ENCODE results near the gene LYSMD4.

Gene LYSMD4

DNA sequence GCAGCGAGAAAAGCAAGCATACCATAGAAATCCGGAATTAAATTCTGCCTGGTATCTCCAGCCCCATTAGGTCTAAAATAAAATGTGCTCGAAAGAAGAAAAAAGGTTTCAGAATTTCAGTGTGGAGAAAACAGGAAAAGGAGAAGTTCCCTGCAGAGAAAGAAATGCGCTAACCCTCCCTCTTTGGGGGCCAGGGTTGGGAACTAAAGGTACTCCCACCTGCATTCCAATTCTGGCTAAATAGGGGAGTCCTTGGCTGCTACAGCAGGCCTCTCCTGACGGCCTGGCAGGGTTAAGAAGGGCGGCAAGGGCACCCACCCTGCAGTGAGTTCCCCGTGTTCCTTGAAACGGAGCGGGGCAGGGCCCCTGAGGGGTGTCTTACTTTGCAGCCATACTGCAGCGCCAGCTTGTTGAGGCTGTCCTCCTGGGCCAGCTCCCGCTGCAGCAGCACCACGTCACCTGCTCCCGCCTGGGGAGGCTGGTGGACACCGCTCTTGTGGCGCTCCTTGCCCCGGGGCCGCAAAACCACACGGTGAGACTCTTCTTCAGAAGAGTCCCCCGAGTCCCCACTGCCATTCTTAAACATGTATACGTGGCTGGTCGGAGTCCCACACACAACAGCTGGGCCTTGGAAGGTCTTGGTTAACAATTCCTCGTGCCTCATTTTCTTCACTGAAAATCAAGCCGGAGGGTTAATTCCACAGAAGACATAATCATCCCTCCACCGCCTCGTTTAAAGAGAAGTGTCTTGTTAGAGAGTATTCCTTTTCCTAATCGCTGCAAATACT is 1.7 kb downstream of the LYSMD4 start:
- H3K36me3 ChIP-seq (ENCODE audit: control insufficient read depth, insufficient read depth, low read length): peaks cover 12% of the 10 kb centered on the region
- peaks cover 8% of the 10 kb centered on the region for H3K4me1 ChIP-seq (ENCODE audit: control insufficient read depth, insufficient read depth, low read length, poor library complexity, severe bottlenecking)
- H3K4me3 ChIP-seq (ENCODE audit: extremely low read depth, insufficient read depth, low read length, poor library complexity, severe bottlenecking): peak overlapping the region; percentile 72
- no peak overlapping the region for H3K27ac ChIP-seq (ENCODE audit: low read depth, low read length, severe bottlenecking)
- 31 to 35% methylated on average over 18 to 20 of the region's 26 CpGs for WGBS, 2 experiments (ENCODE audit: insufficient coverage in 2 of 2)
- no peaks in the 10 kb centered on the region for H3K9me3 ChIP-seq (ENCODE audit: control insufficient read depth, low read length)

DNA sequence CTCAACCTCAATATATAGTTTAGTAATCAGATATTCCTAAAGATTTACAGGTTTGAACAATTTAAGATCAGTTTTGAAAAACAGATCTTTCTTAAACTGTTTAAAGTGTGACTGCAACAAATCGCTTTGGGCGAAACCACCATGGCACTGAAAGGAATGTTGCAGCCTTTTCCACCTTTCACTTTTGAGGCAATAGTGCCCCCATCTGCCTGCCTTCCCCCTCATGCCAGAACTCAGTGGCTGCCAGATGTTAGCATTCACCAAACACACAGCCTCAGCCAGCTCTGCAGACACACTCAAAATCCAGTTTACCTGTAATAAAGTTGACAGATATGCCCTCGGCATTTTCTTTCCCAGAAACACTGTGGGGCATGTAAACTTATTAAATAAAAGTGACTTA is 3.3 kb downstream of the LYSMD4 start:
- Histone ChIP-seq H3K27ac (ENCODE audit: low read depth, low read length, severe bottlenecking) (no peak overlapping the region), H3K9me3 (ENCODE audit: control insufficient read depth, low read length) (peaks cover 9% of the 10 kb centered on the region), H3K4me1 (ENCODE audit: control insufficient read depth, insufficient read depth, low read length, poor library complexity, severe bottlenecking) (peaks cover 8% of the 10 kb centered on the region), H3K36me3 (ENCODE audit: control insufficient read depth, insufficient read depth, low read length) (peaks cover 12% of the 10 kb centered on the region), H3K4me3 (ENCODE audit: extremely low read depth, insufficient read depth, low read length, poor library complexity, severe bottlenecking) (no peak overlapping the region)
- WGBS, 2 experiments (ENCODE audit: insufficient coverage in 2 of 2): 77 to 100% methylated on average over 1 to 3 of the region's 3 CpGs

DNA sequence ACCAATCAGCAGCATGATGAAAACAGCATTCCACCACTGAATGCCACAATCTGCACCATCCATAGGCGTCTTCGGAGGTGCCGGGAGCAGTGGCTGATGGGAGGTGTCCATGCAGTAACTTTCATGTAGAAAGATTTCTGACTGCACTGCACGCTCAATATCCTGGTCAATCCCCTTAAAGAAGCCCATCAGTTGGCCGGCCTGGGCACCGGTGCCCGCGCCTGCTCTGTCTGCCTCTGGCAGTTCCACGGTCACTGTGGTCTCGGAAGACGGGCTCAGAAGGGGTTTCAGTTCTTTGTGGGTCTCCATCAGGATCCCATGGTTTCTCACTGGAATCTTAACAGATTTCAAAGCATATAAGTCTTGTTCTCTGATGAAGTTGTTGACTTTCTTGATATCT is 3.9 kb downstream of the LYSMD4 start:
- H3K27ac ChIP-seq (ENCODE audit: low read depth, low read length, severe bottlenecking): no peak overlapping the region
- H3K4me3 ChIP-seq (ENCODE audit: extremely low read depth, insufficient read depth, low read length, poor library complexity, severe bottlenecking): no peak overlapping the region
- peaks cover 12% of the 10 kb centered on the region for H3K36me3 ChIP-seq (ENCODE audit: control insufficient read depth, insufficient read depth, low read length)
- peaks cover 8% of the 10 kb centered on the region for H3K4me1 ChIP-seq (ENCODE audit: control insufficient read depth, insufficient read depth, low read length, poor library complexity, severe bottlenecking)
- H3K9me3 ChIP-seq (ENCODE audit: control insufficient read depth, low read length): peaks cover 12% of the 10 kb centered on the region
- WGBS, 2 experiments (ENCODE audit: insufficient coverage in 2 of 2): 94 to 95% methylated on average over 8 to 10 of the region's 11 CpGs

DNA sequence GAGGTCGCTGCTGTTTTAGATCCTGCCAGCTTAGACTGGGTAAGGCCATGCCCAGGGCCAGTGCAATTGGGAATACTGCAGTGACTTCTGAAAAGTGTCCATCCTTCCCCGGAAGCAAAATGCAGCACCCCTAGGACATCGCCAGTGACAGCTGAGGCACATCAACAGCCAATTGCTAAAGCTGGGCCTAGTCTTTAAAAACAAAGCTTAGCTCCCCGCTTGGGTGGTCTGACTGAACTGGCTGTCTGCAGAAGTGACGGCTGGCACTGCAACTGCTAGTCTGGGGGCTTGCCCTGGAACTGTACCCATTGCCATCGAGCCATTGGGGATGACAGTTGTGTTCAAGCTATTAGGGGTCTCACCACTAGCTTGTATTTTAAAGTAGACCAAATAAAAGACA is 4.3 kb downstream of the LYSMD4 start:
- Histone ChIP-seq H3K27ac (ENCODE audit: low read depth, low read length, severe bottlenecking) (no peak overlapping the region), H3K4me1 (ENCODE audit: control insufficient read depth, insufficient read depth, low read length, poor library complexity, severe bottlenecking) (peaks cover 8% of the 10 kb centered on the region), H3K36me3 (ENCODE audit: control insufficient read depth, insufficient read depth, low read length) (peaks cover 12% of the 10 kb centered on the region), H3K4me3 (ENCODE audit: extremely low read depth, insufficient read depth, low read length, poor library complexity, severe bottlenecking) (no peak overlapping the region), H3K9me3 (ENCODE audit: control insufficient read depth, low read length) (peaks cover 12% of the 10 kb centered on the region)
- 90 to 95% methylated on average over 5 to 6 of the region's 6 CpGs for WGBS, 2 experiments (ENCODE audit: insufficient coverage in 2 of 2)

DNA sequence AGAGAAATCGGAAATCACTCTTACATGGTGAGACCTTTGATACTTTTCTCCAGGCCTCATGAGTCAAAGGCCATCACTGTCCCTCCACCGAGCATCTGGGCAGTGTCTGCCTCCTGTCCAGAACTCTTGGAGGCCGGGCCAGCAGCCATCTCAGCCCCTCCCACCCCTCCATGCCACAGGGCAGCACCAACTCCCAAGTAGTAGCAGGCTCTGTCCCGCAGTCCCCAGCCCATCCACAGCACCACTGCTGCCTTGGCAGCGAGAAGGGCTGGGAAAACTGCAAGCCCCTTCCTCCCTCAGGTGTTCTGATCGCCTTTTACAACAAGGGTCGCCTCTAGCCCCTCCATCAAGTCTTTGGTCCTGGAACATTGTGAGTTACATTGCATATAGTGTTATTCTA is 5.5 kb downstream of the LYSMD4 start:
- Histone ChIP-seq H3K27ac (ENCODE audit: low read depth, low read length, severe bottlenecking) (no peak overlapping the region), H3K9me3 (ENCODE audit: control insufficient read depth, low read length) (peaks cover 12% of the 10 kb centered on the region), H3K4me1 (ENCODE audit: control insufficient read depth, insufficient read depth, low read length, poor library complexity, severe bottlenecking) (peaks cover 8% of the 10 kb centered on the region), H3K4me3 (ENCODE audit: extremely low read depth, insufficient read depth, low read length, poor library complexity, severe bottlenecking) (no peak overlapping the region), H3K36me3 (ENCODE audit: control insufficient read depth, insufficient read depth, low read length) (peaks cover 12% of the 10 kb centered on the region)
- 67 to 73% methylated on average over 5 of the region's 7 CpGs for WGBS, 2 experiments (ENCODE audit: insufficient coverage in 2 of 2)

DNA sequence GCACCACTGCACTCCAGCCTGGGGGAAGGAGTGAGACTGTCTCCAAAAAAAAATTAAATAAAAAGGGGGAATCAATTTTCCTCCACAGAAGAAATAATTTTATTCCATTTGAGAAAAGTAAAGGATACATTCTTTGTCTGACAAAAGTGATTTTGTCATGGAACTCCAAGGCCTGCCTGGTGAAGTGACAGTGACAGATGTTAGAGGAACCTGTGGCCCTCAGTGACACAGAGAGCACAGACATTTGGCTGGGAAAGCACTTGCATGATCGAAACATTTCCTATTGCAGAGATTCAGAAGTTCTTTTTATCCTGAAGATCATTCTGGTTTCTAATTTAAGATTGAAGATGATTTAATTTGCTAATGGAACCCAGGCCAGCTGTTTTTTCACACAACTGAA is 5.9 kb downstream of the LYSMD4 start:
- 89 to 100% methylated on average over 1 of the region's 1 CpG for WGBS, 2 experiments (ENCODE audit: insufficient coverage in 2 of 2)
- peaks cover 12% of the 10 kb centered on the region for H3K9me3 ChIP-seq (ENCODE audit: control insufficient read depth, low read length)
- peaks cover 8% of the 10 kb centered on the region for H3K4me1 ChIP-seq (ENCODE audit: control insufficient read depth, insufficient read depth, low read length, poor library complexity, severe bottlenecking)
- H3K4me3 ChIP-seq (ENCODE audit: extremely low read depth, insufficient read depth, low read length, poor library complexity, severe bottlenecking): no peak overlapping the region
- H3K36me3 ChIP-seq (ENCODE audit: control insufficient read depth, insufficient read depth, low read length): peaks cover 12% of the 10 kb centered on the region
- H3K27ac ChIP-seq (ENCODE audit: low read depth, low read length, severe bottlenecking): no peak overlapping the region

DNA sequence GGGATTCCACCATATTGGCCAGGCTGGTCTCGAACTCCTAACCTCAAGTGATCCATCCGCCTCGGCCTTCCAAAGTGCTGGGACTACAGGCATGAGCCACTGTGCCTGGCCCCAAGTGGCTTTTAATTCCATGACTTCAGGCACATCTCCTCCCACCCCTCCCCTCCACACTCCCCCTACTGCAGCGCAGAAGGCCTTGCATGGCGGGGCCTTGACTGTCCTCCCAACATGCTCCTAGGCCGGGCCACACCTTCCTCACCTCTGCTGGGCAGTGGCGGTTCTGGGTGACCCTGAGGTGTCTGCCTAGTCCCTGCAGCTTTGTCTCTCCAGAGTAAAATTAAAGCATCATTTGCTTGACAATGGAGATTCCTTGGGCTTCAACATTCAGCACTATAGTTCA is 6.9 kb downstream of the LYSMD4 start:
- peaks cover 4% of the 10 kb centered on the region for H3K4me1 ChIP-seq (ENCODE audit: control insufficient read depth, insufficient read depth, low read length, poor library complexity, severe bottlenecking)
- no peak overlapping the region for H3K27ac ChIP-seq (ENCODE audit: low read depth, low read length, severe bottlenecking)
- H3K36me3 ChIP-seq (ENCODE audit: control insufficient read depth, insufficient read depth, low read length): peaks cover 12% of the 10 kb centered on the region
- H3K4me3 ChIP-seq (ENCODE audit: extremely low read depth, insufficient read depth, low read length, poor library complexity, severe bottlenecking): no peak overlapping the region
- H3K9me3 ChIP-seq (ENCODE audit: control insufficient read depth, low read length): peaks cover 12% of the 10 kb centered on the region
- WGBS, 2 experiments (ENCODE audit: insufficient coverage in 2 of 2): 80 to 100% methylated on average over 3 to 7 of the region's 7 CpGs

DNA sequence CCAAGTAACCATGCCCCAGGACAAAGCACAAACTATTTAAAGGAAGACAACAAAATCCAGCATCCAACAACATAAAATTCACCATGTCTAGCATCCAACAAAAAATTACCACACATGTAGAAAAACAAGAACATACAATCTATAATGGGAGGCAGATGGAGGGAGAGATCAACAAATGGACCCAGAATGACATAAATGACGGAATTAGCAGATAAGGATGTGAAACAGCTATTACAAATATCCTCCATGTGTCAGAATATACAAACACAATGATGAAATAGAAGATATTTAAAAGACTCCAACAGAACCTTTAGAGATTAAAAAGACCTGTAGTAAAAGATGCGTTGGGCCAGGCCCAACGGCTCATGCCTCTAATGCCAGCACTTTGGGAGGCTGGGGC is 10.8 kb downstream of the LYSMD4 start:
- 100% methylated on average over 2 of the region's 3 CpGs for WGBS, 2 experiments (ENCODE audit: insufficient coverage in 2 of 2)
- Histone ChIP-seq H3K9me3 (ENCODE audit: control insufficient read depth, low read length) (peaks cover 12% of the 10 kb centered on the region), H3K27ac (ENCODE audit: low read depth, low read length, severe bottlenecking) (no peak overlapping the region), H3K4me3 (ENCODE audit: extremely low read depth, insufficient read depth, low read length, poor library complexity, severe bottlenecking) (no peak overlapping the region), H3K36me3 (ENCODE audit: control insufficient read depth, insufficient read depth, low read length) (peaks cover 5% of the 10 kb centered on the region), H3K4me1 (ENCODE audit: control insufficient read depth, insufficient read depth, low read length, poor library complexity, severe bottlenecking) (no peaks in the 10 kb centered on the region)

DNA sequence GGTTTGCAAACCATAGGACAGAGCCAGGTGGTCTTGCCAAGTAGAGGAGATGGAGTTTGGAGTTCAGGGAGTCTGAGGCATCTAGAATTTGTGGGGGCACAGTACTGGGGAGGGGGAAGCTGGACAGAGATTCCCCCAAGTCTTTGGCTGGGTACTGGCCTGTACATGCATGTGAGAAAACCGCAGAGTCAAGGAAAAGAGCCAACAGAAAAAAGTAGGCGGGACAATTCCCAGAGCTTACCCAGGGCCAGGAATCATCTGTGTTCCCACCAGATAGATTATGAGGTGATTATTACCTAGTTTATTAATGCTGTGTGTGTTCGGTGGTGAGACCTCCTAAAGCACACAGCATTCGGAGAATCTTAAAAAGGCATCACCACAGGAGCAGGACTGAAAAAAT is 11.3 kb downstream of the LYSMD4 start:
- no peaks in the 10 kb centered on the region for H3K4me1 ChIP-seq (ENCODE audit: control insufficient read depth, insufficient read depth, low read length, poor library complexity, severe bottlenecking)
- no peak overlapping the region for H3K27ac ChIP-seq (ENCODE audit: low read depth, low read length, severe bottlenecking)
- H3K36me3 ChIP-seq (ENCODE audit: control insufficient read depth, insufficient read depth, low read length): peaks cover 3% of the 10 kb centered on the region
- H3K9me3 ChIP-seq (ENCODE audit: control insufficient read depth, low read length): peaks cover 12% of the 10 kb centered on the region
- H3K4me3 ChIP-seq (ENCODE audit: extremely low read depth, insufficient read depth, low read length, poor library complexity, severe bottlenecking): no peak overlapping the region
- 93 to 100% methylated on average over 3 of the region's 4 CpGs for WGBS, 2 experiments (ENCODE audit: insufficient coverage in 2 of 2)

DNA sequence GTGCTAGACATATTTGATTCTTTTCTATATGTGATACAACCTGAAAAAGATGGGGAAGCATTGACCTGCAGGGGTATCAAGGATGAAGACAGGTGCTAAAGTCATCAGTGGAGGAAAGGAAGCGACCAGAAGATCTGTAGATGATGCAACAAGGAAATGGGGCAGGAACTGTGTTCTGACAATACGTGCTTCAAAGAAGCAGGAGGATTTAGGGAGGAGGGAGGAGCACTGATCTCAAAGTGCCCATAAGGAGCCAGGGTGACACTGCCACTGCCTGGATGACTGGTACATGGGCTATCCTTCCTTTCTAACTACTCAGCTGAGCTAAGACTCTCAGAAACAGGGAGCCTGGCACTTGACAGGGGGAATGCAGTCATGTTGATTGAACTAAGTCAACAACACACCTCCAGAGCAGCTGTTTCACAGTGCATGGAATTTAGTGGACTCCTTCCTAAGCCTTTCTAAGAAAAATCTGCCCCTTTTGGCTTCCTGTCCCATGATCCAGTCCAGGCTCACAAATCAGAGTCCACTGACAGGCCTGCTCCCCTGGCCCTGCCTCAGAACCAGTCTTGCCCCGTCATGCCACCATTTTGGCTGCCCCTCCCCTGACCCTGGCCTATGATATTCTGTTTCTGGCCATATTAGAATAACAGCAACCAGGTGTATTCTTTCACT is 12.0 kb downstream of the LYSMD4 start:
- Histone ChIP-seq H3K4me1 (ENCODE audit: control insufficient read depth, insufficient read depth, low read length, poor library complexity, severe bottlenecking) (no peaks in the 10 kb centered on the region), H3K27ac (ENCODE audit: low read depth, low read length, severe bottlenecking) (no peak overlapping the region), H3K4me3 (ENCODE audit: extremely low read depth, insufficient read depth, low read length, poor library complexity, severe bottlenecking) (no peak overlapping the region), H3K36me3 (ENCODE audit: control insufficient read depth, insufficient read depth, low read length) (peaks cover 4% of the 10 kb centered on the region), H3K9me3 (ENCODE audit: control insufficient read depth, low read length) (peaks cover 12% of the 10 kb centered on the region)
- WGBS, 2 experiments (ENCODE audit: insufficient coverage in 2 of 2): 87 to 92% methylated on average over 3 of the region's 3 CpGs

DNA sequence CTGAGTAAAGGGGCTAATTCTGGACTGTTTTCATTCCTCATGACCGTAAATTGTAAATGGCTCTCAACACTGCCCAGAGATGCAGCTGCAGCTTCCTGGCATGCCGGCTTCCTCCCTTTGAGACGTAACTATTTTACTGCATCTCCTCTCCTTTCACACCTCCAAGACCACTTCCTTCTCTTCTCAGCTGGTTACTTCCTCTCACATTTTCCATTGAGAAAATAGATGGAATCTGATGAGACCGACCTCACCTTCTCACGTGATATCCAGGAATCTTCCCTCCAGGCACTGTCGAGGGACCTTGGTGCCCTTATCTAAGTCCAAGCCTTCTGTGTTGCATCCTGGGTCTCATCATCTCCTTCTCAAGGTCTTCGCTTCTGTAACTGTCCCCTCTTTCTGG is 12.7 kb downstream of the LYSMD4 start:
- Histone ChIP-seq H3K9me3 (ENCODE audit: control insufficient read depth, low read length) (peaks cover 8% of the 10 kb centered on the region), H3K4me3 (ENCODE audit: extremely low read depth, insufficient read depth, low read length, poor library complexity, severe bottlenecking) (no peak overlapping the region), H3K36me3 (ENCODE audit: control insufficient read depth, insufficient read depth, low read length) (peaks cover 7% of the 10 kb centered on the region), H3K4me1 (ENCODE audit: control insufficient read depth, insufficient read depth, low read length, poor library complexity, severe bottlenecking) (no peaks in the 10 kb centered on the region), H3K27ac (ENCODE audit: low read depth, low read length, severe bottlenecking) (no peak overlapping the region)
- 84 to 90% methylated on average over 7 of the region's 7 CpGs for WGBS, 2 experiments (ENCODE audit: insufficient coverage in 2 of 2)

Data from mesodermal cell (in vitro differentiated cells).